Retina (tissue), 1 donor: ENCODE results near the gene DAPK1.

ENCODE experiments used
- DNase-seq: peaks from one replicate; pipeline ENCODE4 v3.0.0-alpha.2; 2016

Gene DAPK1

GRCh38 chr9:87572719-87573118 is 75.1 kb downstream of the DAPK1 start:
- no peak for DNase-seq

DNA sequence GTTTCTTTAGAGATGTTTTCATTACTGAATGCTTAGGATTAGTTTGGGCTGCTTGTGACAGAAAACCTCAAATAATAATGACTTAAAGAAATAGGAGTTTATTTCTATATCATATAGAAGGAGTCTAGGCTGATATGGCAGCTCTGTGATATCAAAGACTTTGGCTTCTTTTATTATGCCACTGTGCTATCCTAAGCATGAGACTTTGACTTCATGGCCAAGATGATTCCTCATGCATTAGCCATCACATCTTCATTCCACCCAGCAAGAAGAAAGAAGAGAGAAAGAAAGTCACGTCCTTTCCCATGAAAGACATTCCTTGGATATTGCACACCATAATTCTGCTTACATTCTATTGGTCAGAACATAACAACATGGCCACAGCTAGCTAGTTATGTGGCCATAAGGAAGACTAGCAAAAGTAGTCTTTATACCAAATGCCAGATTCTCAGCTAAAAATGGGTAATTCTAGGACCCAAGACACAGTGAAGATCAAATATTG is 76.2 kb downstream of the DAPK1 start:
- DNase-seq: no peak

- DNase-seq: no peak
These were observed 80.1 kb downstream of the DAPK1 start for GRCh38 chr9:87577746-87578145.

DNA sequence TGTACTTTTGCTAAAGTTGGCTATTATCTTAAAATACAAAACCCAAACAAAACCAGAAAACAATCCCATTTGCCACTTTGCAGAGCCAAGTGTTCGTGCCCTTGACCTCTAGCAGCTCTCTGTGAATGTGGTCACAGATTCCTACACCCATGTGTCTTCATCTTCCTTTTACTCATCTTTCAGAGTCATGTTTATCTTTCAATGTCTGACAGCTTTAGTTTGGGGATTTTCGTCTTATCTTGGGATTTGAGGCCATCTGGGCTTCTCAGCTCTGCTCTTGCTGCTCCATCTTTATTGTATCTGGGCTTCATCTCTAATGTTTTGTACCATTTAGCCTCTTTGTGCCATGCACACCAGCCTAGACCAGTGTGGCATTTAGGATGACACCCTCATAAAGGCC is 81.0 kb downstream of the DAPK1 start:
- no peak for DNase-seq

DNA sequence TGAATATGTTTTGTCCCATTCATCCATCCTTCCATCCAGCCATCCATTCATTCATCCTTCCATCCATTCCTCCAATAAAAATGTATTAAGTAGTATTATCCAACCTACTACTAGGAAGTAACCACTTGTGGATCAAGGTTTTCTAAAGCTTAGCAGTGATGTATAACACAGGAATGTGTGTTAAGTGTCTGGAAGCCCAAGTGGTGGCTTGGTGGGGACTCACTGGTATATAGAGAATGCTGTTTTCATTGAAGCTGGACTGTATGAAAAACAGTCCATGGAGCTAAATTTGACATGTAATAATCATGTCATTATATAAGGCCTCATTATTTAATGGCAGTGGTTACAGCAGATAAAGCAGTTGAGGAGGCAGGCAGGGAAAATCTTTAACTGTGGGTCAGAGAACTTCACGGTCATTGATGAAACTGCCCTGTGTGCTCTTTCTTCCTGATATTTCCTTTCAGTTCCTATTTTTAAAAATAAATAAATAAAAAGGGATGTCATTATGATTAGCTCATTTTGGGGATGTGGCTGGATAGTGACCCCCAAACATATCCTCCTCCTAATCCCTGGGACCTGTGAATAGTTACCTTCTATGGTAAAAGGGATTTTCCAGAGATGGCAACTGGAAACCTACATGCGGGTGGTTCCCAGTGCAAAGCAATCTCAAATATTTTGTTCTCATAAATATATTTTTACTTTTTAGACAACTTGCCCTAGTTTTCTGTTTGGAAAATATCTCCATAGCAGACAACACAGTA is 82.3 kb downstream of the DAPK1 start:
- DNase-seq: no peak

- DNase-seq: no peak
These were observed 83.3 kb downstream of the DAPK1 start for GRCh38 chr9:87580941-87581438.

DNA sequence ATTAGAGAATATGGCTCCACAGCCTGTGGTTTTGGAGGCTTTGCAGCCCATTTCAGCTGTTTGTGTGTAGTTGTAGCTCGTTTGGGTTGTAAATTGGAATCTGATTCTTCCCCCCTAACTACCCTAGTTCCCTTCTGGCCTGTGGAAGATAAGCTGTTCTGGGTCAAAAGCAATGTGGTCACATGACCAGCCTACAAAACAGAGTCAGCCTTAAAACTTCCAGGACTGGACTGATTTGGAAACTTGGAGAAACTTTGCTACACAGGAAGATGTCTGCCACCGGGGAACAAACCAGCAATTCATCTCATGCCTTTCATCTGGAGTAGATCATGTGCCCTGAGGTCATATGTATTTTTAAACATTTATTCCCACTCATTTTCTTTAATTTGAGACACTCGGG is 83.8 kb downstream of the DAPK1 start:
- DNase-seq: no peak

DNA sequence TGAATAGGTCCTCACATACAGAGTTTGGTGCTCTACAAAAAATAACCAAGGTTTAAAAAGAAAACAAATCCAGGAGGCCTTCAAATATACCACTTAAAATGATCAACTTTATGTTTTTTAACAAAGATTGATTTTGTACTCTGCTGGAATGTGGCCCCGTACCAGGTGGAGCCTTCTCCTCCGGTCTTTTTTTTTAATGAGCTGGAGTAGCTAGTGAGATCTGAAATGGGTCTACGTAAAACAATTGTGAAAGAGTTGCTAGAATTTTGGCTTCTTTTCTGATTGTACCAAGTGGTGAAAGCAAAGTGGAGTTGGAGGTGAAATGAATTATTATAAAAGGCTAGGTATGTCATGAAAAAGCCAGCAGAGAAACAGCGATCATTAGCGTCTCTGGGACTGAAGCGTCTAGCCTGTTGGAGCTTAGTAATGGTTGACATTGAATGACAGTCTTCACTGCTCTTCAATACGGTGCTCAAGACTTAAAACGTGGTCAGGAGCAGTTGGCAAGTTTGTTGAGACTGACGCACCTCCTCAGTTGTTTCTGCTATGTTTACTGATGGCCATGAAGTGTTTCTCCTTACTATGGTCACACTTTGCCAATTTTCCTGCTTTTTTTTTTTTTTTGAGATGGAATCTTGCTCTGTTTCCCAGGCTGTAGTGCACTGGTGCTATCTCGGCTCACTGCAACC is 84.4 kb downstream of the DAPK1 start:
- no peak for DNase-seq

DNA sequence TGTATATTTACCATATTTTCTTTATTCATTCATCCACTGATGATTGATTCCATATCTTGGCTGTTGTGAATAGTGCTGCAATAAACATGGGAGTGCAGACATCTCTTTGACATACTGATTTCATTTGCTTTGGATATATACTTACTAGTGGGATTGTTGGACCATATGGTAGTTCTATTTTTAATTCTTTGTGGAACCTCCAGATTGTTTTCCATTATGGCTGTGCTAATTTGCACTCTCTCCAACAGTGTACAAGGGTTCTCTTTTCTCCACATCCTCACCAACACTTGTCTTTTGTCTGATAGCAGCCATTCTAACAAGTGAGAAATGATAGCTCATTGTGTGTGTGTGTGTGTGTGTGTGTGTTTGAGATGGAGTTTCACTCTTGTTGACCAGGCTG is 86.7 kb downstream of the DAPK1 start:
- no peak for DNase-seq

DNA sequence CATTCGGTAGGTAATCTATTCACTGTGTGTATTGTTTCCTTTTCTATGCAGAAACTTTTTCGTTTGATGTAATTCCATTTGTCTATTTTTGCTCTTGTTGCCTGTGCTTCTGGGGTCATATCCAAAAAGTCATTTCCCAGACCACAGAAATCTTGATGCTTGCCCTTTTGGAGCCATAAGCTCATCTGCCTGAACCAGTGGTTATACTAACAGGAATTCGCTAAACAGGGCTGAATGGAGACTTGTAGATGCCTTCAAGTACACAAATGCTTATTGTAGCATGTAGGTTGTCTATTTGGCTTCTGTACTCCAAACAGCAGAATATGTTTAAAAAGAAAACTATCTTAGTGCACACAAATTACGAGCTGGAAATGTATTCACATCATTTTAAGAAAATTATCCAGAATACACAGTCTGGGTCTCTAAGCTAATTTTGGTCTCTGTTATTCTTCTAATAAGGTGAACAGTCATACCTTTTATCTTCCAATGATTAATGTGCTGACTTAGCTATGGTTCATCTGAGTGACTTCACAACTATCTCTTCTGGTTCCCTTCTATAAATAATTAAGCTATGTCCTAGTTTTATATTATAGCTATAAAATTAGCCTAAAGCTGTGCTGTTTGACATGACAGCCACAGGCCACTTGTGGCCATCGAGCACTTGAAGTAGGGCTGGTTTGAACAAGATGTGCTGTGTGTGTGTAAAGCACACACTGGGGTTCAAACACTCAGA is 87.6 kb downstream of the DAPK1 start:
- DNase-seq: no peak

DNA sequence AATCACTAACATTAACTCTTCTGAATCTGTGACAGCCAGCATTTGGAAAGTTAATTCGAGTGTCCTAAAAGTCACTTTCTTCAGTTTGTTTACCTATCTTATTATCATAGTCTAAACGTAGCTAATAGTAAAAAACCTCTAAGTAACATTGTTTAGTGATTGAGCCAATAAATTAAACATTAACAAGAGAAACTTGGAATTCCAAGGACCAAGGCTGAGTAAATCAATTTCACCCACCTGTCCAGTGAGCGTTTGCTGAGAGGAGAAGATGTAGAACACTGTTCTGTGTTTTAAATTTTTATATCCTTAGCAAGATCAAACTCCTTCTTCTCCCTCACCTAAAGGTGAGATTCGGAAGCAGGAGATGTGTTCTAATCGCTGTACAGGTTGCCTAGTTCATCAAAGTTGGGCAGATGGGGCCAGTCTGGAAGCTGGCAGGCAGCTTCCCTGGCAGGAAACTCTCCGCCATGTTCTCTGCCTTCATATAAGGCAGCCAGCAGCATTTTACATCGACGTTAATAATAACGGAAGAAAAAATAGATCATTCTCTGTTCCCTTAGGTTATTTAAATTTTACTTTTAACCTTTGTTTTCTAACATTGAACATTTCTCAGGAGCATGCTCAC is 89.2 kb downstream of the DAPK1 start:
- DNase-seq: no peak

DNA sequence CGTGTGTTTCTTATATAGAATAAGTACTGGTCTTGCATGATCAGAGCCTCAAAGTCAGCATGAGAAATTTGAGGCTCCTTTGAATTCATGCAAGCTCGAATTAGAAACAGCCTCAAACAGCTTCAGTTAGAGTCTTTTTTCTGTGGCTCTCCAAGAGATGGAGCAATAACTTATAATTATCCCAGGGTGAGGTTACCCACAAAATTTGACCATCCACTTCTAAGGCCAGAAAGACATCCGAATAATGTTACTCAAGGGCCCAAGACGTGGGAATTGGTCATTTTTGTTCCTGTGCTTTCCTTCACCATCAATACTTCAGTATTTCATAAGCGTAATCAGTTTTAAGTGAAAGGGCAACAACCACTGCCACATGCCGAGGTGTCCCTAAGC is 89.7 kb downstream of the DAPK1 start:
- DNase-seq: no peak

DNA sequence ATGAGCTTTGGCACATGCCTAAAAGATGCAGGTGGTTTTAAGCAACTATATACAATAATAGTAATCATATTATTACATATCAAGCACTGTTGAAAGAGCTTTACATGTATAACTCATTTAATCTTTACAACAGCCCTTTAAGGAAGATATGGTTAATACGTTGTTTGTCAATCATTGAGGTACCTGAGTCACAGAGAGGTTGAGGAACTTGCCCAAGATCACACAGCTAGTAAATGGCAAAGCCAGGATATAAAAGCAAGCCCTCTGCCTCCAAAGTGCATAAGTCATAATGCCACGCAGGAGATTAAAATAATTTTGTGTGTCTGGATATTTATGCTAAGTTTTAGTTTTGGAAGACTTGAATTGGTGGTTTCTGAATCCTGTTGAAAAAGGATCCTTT is 90.2 kb downstream of the DAPK1 start:
- no peak for DNase-seq

- no peak for DNase-seq
These were observed 90.7 kb downstream of the DAPK1 start for GRCh38 chr9:87588339-87588738.

DNA sequence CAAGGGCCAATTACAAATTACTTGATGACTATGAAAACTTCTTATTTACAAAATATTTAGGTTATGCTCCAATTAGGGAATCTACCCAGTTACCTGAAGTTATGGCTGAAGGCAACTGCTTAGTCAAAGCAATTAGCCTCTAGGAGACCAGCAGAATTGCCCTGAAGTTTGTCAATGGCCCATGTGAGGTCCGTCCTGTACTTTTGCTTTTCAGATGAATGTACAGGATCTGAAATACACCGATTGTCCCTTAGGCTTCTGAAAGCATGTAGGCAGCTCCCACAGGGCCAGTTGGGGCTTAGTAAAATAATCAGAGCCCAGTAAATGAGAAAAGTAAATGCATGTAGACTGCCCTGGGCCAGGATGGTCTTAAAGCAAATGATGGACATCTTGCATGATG is 93.3 kb downstream of the DAPK1 start:
- no peak for DNase-seq

- no peak for DNase-seq
These were observed 95.1 kb downstream of the DAPK1 start for GRCh38 chr9:87592554-87593358.

DNA sequence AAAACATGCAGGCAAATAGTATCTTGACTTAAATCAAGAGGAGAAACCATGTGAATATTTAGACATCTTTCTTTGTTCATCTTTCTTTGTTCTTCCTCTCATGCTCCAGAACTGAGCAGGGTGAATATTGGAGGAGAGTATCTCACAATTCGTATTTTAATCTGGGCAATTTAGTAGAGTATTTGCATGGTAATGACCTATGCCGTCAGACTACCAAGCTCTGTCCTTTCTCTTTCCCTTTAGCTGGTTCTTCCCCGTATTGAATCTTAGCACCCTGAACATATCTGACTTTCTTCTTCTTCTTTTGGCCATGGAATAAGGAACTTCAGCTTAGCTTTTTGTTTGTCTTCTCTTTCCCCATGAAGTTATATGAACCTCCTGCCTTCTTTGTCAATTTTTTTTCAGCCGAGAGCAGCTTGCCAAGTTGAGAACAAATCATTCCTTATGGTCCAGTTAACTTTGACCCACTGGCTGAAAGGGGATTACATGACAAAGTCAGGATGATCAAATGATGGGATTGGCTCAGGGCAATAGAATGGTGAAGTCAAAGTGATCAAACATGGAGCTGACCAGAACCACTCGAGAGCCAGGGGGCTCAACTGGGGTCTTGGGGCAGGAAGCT is 95.8 kb downstream of the DAPK1 start:
- no peak for DNase-seq

- DNase-seq: no peak
These were observed 96.5 kb downstream of the DAPK1 start for GRCh38 chr9:87594194-87594593.

DNA sequence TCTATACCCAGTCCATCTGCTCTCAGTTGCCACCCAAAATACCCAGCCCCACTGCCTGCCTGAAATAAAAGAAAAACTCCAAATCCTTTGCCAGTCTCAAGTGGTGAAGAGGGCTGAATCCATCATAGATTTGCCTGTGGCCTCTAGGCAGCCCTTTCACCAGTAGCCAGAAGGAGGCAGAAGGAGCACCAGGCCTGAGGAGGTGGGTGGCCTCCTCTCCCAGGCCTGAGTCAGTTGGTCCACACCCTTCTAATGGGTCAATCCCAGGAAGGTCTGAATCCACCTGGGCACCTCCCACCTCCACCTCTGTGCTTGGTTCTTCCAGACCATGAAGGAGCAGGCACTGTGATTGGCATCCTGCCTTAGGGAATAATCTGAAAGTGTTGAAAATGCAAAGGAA is 97.0 kb downstream of the DAPK1 start:
- DNase-seq: no peak

DNA sequence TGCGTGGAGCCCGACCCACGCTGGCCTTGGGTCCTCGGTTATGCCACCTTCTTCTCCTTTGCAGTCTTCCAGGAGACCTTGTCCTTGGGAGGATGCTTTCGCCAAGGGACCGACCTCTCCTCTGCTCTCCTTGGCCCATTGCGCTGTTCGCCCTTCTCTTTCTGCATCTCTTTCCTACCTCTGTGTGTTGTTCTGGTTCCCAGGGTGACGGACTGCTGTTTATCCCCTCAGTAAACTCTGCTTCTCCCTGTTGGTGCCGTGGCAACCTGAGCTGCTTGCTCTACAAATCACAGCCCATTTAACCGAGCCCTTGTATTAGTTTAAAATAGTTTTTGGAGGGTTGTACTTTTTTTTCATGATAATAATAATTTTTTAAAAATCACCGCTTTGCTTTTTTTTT is 97.9 kb downstream of the DAPK1 start:
- DNase-seq: no peak

- no peak for DNase-seq
These were observed 99.2 kb downstream of the DAPK1 start for GRCh38 chr9:87596862-87597261.
